K562 (cell line): ENCODE measurements around the gene RABL3. TPM values are rescaled to one million over a fixed set of nuclear protein-coding genes. Genes with fewer than 3 reads are reported as not detected.

ENCODE experiments used
- CEBPB ChIP-seq: fragments of 450-650 bp; IDR thresholded peaks from 2 replicates; pipeline ENCODE4 v1.6.1; 2016; ENCODE audit warnings: missing genetic modification characterization, missing compliant biosample characterization
- GTF2A2 ChIP-seq: IDR thresholded peaks from 2 replicates; pipeline ENCODE4 v1.6.1; 2016; ENCODE audit warnings: mild to moderate bottlenecking, missing genetic modification characterization, missing compliant biosample characterization
- KLF13 ChIP-seq: fragments of 450-650 bp; IDR thresholded peaks from 2 replicates; pipeline ENCODE4 v1.6.1; 2016; ENCODE audit warnings: missing genetic modification characterization, low read depth, mild to moderate bottlenecking, missing compliant biosample characterization, moderate library complexity, borderline replicate concordance
- MAZ ChIP-seq, 2 experiments: fragments of 450-650 bp in 1 of 2; sonication (generic) in 1 of 2; formaldehyde crosslinking; IDR thresholded peaks in 1 of 2; conservative IDR thresholded peaks in 1 of 2; 2 replicates each; pipeline versions ENCODE4 v1.4.0 to v1.5.0; 2020; ENCODE audit warnings: mild to moderate bottlenecking in 1 of 2, missing genetic modification reagents in 1 of 2
- MEIS2 ChIP-seq: fragments of 450-650 bp; IDR thresholded peaks from 2 replicates; pipeline ENCODE4 v1.6.1; 2014; ENCODE audit warnings: mild to moderate bottlenecking; ENCODE audit not compliant: partially characterized antibody
- PHF20 ChIP-seq: fragments of 450-650 bp; IDR thresholded peaks from 2 replicates; pipeline ENCODE4 v1.6.1; 2018; ENCODE audit not compliant: partially characterized antibody
- PTBP1 ChIP-seq: fragments of 200-400 bp; formaldehyde crosslinking; IDR thresholded peaks from 2 replicates; pipeline ENCODE4 v1.6.1; 2017; ENCODE audit warnings: low read depth, low read length
- TCF7L2 ChIP-seq: fragments of 150-350 bp; IDR thresholded peaks from 2 replicates; pipeline ENCODE4 v1.6.1; 2016; ENCODE audit warnings: low read depth, mild to moderate bottlenecking, low read length, moderate library complexity
- TRIM28 ChIP-seq: fragments of 450-650 bp; IDR thresholded peaks from 2 replicates; pipeline ENCODE4 v1.6.1; 2017
- ZBTB7A ChIP-seq: IDR thresholded peaks from 2 replicates; pipeline ENCODE4 v1.6.1; 2011; ENCODE audit warnings: low read depth, mild to moderate bottlenecking, low read length, moderate library complexity, borderline replicate concordance; ENCODE audit not compliant: control insufficient read depth
- ZNF347 ChIP-seq: fragments of 450-650 bp; formaldehyde crosslinking; IDR thresholded peaks from 2 replicates; pipeline ENCODE4 v1.4.0; 2020; ENCODE audit warnings: low read depth, mild to moderate bottlenecking, moderate library complexity
- polyA plus RNA-seq, 8 experiments: library from polyadenylated mRNA; depleted of rRNA in 4 of 8; stranded (reverse) in 5 of 8; unstranded in 3 of 8; fragments of >200 nt; fragmentation: Nextera tagmentation in 2 of 8; fragmentation: Illumina TruSeq in 1 of 8; extraction: Ambion mirVana in 2 of 8; extraction: Trizol in 1 of 8; gene quantifications; 2 replicates each; pipeline versions ENCODE4 v1.2.1 to v1.2.3, GENCODE V29; 2011 to 2014; ENCODE audit warnings: inconsistent platforms in 1 of 8, missing spikeins in 1 of 8
- total RNA-seq, 7 experiments: library from RNA; depleted of rRNA in 6 of 7; stranded (reverse); fragments of >200 nt in 6 of 7; fragmentation: Illumina TruSeq in 2 of 7; extraction: Trizol in 2 of 7; gene quantifications; 2 replicates each; pipeline versions ENCODE4 v1.2.1 to v1.2.3, GENCODE V29; 2011 to 2021; ENCODE audit warnings: low replicate concordance in 1 of 7
- TF ChIP-seq, protein P1 (sequence below): fragments of 450-650 bp; IDR thresholded peaks from 2 replicates; pipeline ENCODE4 v1.7.1; 2018; ENCODE audit warnings: mild to moderate bottlenecking, low read depth; ENCODE audit not compliant: partially characterized antibody
- TF ChIP-seq, protein P2 (sequence below): fragments of 250-450 bp; sonication (Bioruptor Pico); IDR thresholded peaks from 2 replicates; pipeline ENCODE4 v1.8.0; 2022; ENCODE audit warnings: inconsistent platforms
- TF ChIP-seq, protein P3 (sequence below): fragments of 250-450 bp; sonication (Bioruptor Pico); IDR thresholded peaks from 2 replicates; pipeline ENCODE4 v1.8.0; 2022; ENCODE audit warnings: inconsistent platforms, mild to moderate bottlenecking, moderate library complexity, borderline replicate concordance
- TF ChIP-seq, protein P4 (sequence below): fragments of 450-650 bp; formaldehyde crosslinking; IDR thresholded peaks from 2 replicates; pipeline ENCODE4 v1.4.0; 2020; ENCODE audit warnings: mild to moderate bottlenecking, moderate library complexity

RABL3 gene
- total and polyA plus RNA-seq, 9 of the 15 experiments (the other 6 are each of a cell fraction or from before 2014, with no cell fraction given) = 6.5 to 30.7 (median 12.3) TPM

DNA sequence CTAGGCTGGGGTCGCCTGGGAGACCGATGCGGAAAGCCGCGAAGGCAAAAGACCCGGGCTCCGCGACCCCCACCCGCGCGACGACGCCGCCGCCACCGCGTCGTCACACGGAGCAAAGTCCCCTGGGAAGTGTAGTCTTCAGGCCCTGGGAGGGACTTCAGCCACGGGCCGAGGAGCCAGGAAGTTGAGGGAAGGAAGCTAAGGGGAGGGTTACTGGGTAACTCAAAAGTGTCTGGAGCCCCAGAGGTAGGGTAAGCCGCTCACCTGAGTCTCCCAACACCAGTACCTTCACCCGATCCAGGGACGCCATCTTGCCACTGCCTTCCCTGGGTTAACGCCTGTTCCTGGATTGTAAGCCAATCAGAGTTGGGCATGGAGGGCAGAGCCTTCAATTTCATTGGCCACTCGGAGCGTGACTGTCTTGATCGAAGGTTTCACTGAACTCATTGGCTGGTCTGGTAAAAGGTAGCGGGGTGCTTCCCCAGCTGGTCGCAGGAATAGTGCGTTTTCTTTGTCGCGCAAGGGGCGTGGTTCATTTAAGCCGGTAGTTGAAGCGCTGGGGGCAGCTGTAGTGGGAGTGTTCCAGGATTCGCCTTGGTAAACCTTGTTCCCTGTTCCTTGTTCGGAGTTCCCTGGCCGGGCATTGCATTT lies at the start of gene RABL3, which contains the start of gene GTF2E1 (continued):
- no peak for TF ChIP-seq GTF2A2 (tag)
- TF ChIP-seq KLF13 = no peak
- no peak for TF ChIP-seq MEIS2
- TF ChIP-seq PHF20 = no peak
- TF ChIP-seq, protein P1, sequence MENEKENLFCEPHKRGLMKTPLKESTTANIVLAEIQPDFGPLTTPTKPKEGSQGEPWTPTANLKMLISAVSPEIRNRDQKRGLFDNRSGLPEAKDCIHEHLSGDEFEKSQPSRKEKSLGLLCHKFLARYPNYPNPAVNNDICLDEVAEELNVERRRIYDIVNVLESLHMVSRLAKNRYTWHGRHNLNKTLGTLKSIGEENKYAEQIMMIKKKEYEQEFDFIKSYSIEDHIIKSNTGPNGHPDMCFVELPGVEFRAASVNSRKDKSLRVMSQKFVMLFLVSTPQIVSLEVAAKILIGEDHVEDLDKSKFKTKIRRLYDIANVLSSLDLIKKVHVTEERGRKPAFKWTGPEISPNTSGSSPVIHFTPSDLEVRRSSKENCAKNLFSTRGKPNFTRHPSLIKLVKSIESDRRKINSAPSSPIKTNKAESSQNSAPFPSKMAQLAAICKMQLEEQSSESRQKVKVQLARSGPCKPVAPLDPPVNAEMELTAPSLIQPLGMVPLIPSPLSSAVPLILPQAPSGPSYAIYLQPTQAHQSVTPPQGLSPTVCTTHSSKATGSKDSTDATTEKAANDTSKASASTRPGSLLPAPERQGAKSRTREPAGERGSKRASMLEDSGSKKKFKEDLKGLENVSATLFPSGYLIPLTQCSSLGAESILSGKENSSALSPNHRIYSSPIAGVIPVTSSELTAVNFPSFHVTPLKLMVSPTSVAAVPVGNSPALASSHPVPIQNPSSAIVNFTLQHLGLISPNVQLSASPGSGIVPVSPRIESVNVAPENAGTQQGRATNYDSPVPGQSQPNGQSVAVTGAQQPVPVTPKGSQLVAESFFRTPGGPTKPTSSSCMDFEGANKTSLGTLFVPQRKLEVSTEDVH = peak; percentile 66
- TF ChIP-seq, protein P2, sequence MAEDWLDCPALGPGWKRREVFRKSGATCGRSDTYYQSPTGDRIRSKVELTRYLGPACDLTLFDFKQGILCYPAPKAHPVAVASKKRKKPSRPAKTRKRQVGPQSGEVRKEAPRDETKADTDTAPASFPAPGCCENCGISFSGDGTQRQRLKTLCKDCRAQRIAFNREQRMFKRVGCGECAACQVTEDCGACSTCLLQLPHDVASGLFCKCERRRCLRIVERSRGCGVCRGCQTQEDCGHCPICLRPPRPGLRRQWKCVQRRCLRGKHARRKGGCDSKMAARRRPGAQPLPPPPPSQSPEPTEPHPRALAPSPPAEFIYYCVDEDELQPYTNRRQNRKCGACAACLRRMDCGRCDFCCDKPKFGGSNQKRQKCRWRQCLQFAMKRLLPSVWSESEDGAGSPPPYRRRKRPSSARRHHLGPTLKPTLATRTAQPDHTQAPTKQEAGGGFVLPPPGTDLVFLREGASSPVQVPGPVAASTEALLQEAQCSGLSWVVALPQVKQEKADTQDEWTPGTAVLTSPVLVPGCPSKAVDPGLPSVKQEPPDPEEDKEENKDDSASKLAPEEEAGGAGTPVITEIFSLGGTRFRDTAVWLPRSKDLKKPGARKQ (CRISPR knock-in tag) = no peak
- TF ChIP-seq, protein P3, sequence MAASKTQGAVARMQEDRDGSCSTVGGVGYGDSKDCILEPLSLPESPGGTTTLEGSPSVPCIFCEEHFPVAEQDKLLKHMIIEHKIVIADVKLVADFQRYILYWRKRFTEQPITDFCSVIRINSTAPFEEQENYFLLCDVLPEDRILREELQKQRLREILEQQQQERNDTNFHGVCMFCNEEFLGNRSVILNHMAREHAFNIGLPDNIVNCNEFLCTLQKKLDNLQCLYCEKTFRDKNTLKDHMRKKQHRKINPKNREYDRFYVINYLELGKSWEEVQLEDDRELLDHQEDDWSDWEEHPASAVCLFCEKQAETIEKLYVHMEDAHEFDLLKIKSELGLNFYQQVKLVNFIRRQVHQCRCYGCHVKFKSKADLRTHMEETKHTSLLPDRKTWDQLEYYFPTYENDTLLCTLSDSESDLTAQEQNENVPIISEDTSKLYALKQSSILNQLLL (CRISPR knock-in tag) = no peak
- no peak for TF ChIP-seq TRIM28
- peak; percentile 53 to 78; a peak in 3 of 4 replicates for TF ChIP-seq MAZ (CRISPR knock-in tag; conservative IDR thresholded peaks at IDR 0.05 in 1 of 2, IDR thresholded peaks at IDR 0.05 in 1 of 2)
- no peak for TF ChIP-seq CEBPB (tag)
- TF ChIP-seq PTBP1 = no peak
- no peak for TF ChIP-seq ZNF347 (CRISPR knock-in tag)
- peak; percentile 98 for TF ChIP-seq ZBTB7A
- no peak for TF ChIP-seq TCF7L2
- TF ChIP-seq, protein P4, sequence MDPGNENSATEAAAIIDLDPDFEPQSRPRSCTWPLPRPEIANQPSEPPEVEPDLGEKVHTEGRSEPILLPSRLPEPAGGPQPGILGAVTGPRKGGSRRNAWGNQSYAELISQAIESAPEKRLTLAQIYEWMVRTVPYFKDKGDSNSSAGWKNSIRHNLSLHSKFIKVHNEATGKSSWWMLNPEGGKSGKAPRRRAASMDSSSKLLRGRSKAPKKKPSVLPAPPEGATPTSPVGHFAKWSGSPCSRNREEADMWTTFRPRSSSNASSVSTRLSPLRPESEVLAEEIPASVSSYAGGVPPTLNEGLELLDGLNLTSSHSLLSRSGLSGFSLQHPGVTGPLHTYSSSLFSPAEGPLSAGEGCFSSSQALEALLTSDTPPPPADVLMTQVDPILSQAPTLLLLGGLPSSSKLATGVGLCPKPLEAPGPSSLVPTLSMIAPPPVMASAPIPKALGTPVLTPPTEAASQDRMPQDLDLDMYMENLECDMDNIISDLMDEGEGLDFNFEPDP (CRISPR knock-in tag) = no peak
